GM19467 (cell line): ENCODE measurements around the gene ARFGAP1.

ENCODE experiments used
- ATAC-seq: cut with Tn5 transposase; IDR thresholded peaks from one replicate; pipeline ENCODE4 v1.9.1; 2021; ENCODE audit warnings: mild to moderate bottlenecking, moderate library complexity; ENCODE audit not compliant: unreplicated experiment

Gene ARFGAP1

GRCh38 chr20:63289311-63290135, 16.9 kb downstream of the ARFGAP1 start:
- no peak for ATAC-seq

- no peak for ATAC-seq
Observed at GRCh38 chr20:63290136-63290676, 17.6 kb downstream of the ARFGAP1 start.

- no peak for ATAC-seq
Observed at GRCh38 chr20:63290677-63291472, 18.3 kb downstream of the ARFGAP1 start.

- ATAC-seq = no peak
Observed at GRCh38 chr20:63291811-63292210, 19.2 kb downstream of the ARFGAP1 start.

- no peak for ATAC-seq
Observed at GRCh38 chr20:63292292-63292701, 19.7 kb downstream of the ARFGAP1 start.

- no peak for ATAC-seq
Observed at GRCh38 chr20:63292904-63293303, 20.3 kb downstream of the ARFGAP1 start, which contains the start of gene COL20A1. TSS of gene COL20A1 (plus strand) at chr20:63293186. CDS start at chr20:63295108, 1,922 bp downstream.

- no peak for ATAC-seq
Observed at GRCh38 chr20:63293456-63293855, 20.8 kb downstream of the ARFGAP1 start.

- ATAC-seq = no peak
Observed at GRCh38 chr20:63293871-63294535, 21.4 kb downstream of the ARFGAP1 start.

- ATAC-seq = no peak
Observed at GRCh38 chr20:63294536-63294900, 21.9 kb downstream of the ARFGAP1 start.

- no peak for ATAC-seq
Observed at GRCh38 chr20:63295018-63295417, 22.4 kb downstream of the ARFGAP1 start.

GRCh38 chr20:63295422-63295821, 22.8 kb downstream of the ARFGAP1 start:
- no peak for ATAC-seq

GRCh38 chr20:63295846-63296245, 23.2 kb downstream of the ARFGAP1 start:
- no peak for ATAC-seq

GRCh38 chr20:63296531-63297299, 24.1 kb downstream of the ARFGAP1 start:
- ATAC-seq = no peak

- no peak for ATAC-seq
Observed at GRCh38 chr20:63297371-63297781, 24.8 kb downstream of the ARFGAP1 start.

- no peak for ATAC-seq
Observed at GRCh38 chr20:63297796-63298572, 25.4 kb downstream of the ARFGAP1 start.

GRCh38 chr20:63298731-63299312, 26.2 kb downstream of the ARFGAP1 start:
- ATAC-seq = no peak

- ATAC-seq = no peak
Observed at GRCh38 chr20:63301671-63302070, 29.1 kb downstream of the ARFGAP1 start.

- ATAC-seq = no peak
Observed at GRCh38 chr20:63303095-63303666, 30.6 kb downstream of the ARFGAP1 start.

- ATAC-seq = no peak
Observed at GRCh38 chr20:63305393-63305792, 32.8 kb downstream of the ARFGAP1 start.
